A673 (cell line): Measurements from ENCODE around the gene LARP1. TPM values are rescaled to one million over a fixed set of nuclear protein-coding genes. Genes with fewer than 3 reads are reported as not detected.

Experiments
- BruUV-seq: library from RNA; stranded (reverse); fragments of 400-500 nt; replicated peaks from 2 replicates; lab custom pipeline; 2021; lab: Mats Ljungman, UMichigan
- CTCF ChIA-PET: fragments of 300-600 bp; sonication (Branson Sonifier 250); formaldehyde crosslinking; loops from one replicate; lab custom pipeline; 2022; ENCODE audit warnings: antibody characterized with exemption; lab: Charles Lee
- POLR2A ChIA-PET: fragments of 300-600 bp; sonication (Branson Sonifier 250); formaldehyde crosslinking; loops from one replicate; lab custom pipeline; 2022; ENCODE audit warnings: antibody characterized with exemption; ENCODE audit not compliant: low non-redundant PET; lab: Charles Lee
- DNase-seq: peaks from one replicate; pipeline ENCODE4 v3.0.0-alpha.2; 2015; ENCODE audit warnings: low spot score
- H3K27ac ChIP-seq: fragments of 200-600 bp; sonication (generic); 2 replicates; pipeline ENCODE4 v1.5.1; 2016; ENCODE audit warnings: mixed run types, low read depth, mild to moderate bottlenecking, mixed read lengths, antibody characterized with exemption, low read length; ENCODE audit not compliant: poor library complexity, severe bottlenecking
- H3K27me3 ChIP-seq: fragments of 200-600 bp; sonication (generic); replicated peaks from 2 replicates; pipeline ENCODE4 v1.6.1; 2017; ENCODE audit warnings: mixed run types, low read depth, mild to moderate bottlenecking, mixed read lengths, antibody characterized with exemption, low read length; ENCODE audit not compliant: insufficient read depth, poor library complexity
- H3K36me3 ChIP-seq: fragments of 200-600 bp; sonication (generic); 2 replicates; pipeline ENCODE4 v1.6.1; 2016; ENCODE audit warnings: mixed run types, mild to moderate bottlenecking, mixed read lengths, antibody characterized with exemption, low read length; ENCODE audit not compliant: insufficient read depth, poor library complexity, severe bottlenecking
- H3K4me1 ChIP-seq: fragments of 200-600 bp; sonication (generic); 2 replicates; pipeline ENCODE4 v1.6.1; 2017; ENCODE audit warnings: mixed run types, mild to moderate bottlenecking, mixed read lengths, antibody characterized with exemption, low read length; ENCODE audit not compliant: insufficient read depth, poor library complexity, severe bottlenecking
- H3K4me3 ChIP-seq: fragments of 200-600 bp; sonication (generic); 2 replicates; pipeline ENCODE4 v1.5.1; 2016; ENCODE audit warnings: low read depth, mixed run types, mild to moderate bottlenecking, mixed read lengths, low read length; ENCODE audit not compliant: poor library complexity, severe bottlenecking
- H3K9me3 ChIP-seq: fragments of 200-600 bp; sonication (generic); 2 replicates; pipeline ENCODE4 v1.6.1; 2016; ENCODE audit warnings: mixed run types, low read depth, mild to moderate bottlenecking, mixed read lengths, antibody characterized with exemption, low read length; ENCODE audit not compliant: poor library complexity, severe bottlenecking
- CTCF ChIP-seq: fragments of 300-800, 200-600 bp; sonication (generic); conservative IDR thresholded peaks from 2 replicates; pipeline ENCODE4 v1.5.1; 2017; ENCODE audit warnings: low read depth, mild to moderate bottlenecking, antibody characterized with exemption, low read length, moderate library complexity, mixed read lengths
- EZH2 ChIP-seq: fragments of 200-600 bp; sonication (generic); IDR thresholded peaks from 2 replicates; pipeline ENCODE4 v1.6.1; 2017; ENCODE audit warnings: borderline replicate concordance, low read depth, mild to moderate bottlenecking, mixed read lengths, antibody characterized with exemption, low read length; ENCODE audit not compliant: poor library complexity, severe bottlenecking
- intact Hi-C: fragments of 100-400 bp; cut with micrococcal nuclease; formaldehyde crosslinking; loops from one replicate; pipeline ENCODE4 v1.10.0; 2022; ENCODE audit not compliant: unreplicated experiment
- total RNA-seq: library from RNA; stranded (reverse); gene quantifications from 2 replicates; pipeline ENCODE4 v1.2.3, GENCODE V29; 2021

LARP1 gene
- total RNA-seq, 1 experiment from 2014 or later: 257 TPM

GRCh38 chr5:154721481-154722058, 33.6 kb upstream of the LARP1 start:
- ChIA-PET CTCF (interaction anchor here (0.5 kb wide), 1 partner anchor 42 kb away, joined by 3 read pairs; no protein-coding TSS in a partner anchor), POLR2A (no interaction called here)
- no peaks in the 10 kb centered on the region for H3K9me3 ChIP-seq
- no peak for DNase-seq
- H3K27ac ChIP-seq: no peak overlapping the region
- no TSS peak for BruUV-seq
- H3K4me3 ChIP-seq: no peak overlapping the region
- H3K36me3 ChIP-seq: no peaks in the 10 kb centered on the region
- intact Hi-C loops: no loop called here
- TF ChIP-seq CTCF (no peak), EZH2 (no peak)
- no peaks in the 10 kb centered on the region for H3K4me1 ChIP-seq
- H3K27me3 ChIP-seq: no peaks in the 10 kb centered on the region

- intact Hi-C loops: no loop called here
- CTCF ChIA-PET: interaction anchor here (0.5 kb wide), 1 partner anchor 42 kb away, joined by 3 read pairs; no protein-coding TSS in a partner anchor
- BruUV-seq: no TSS peak
- POLR2A ChIA-PET: no interaction called here
- Histone ChIP-seq H3K4me3 (no peak overlapping the region), H3K36me3 (no peaks in the 10 kb centered on the region), H3K9me3 (no peaks in the 10 kb centered on the region), H3K4me1 (no peaks in the 10 kb centered on the region), H3K27me3 (no peaks in the 10 kb centered on the region), H3K27ac (no peak overlapping the region)
- TF ChIP-seq EZH2 (no peak), CTCF (no peak)
- DNase-seq: no peak
Measured at GRCh38 chr5:154722097-154722496, 33.1 kb upstream of the LARP1 start.

GRCh38 chr5:154722936-154723335, 32.2 kb upstream of the LARP1 start:
- no peaks in the 10 kb centered on the region for H3K27me3 ChIP-seq
- BruUV-seq: no TSS peak
- H3K27ac ChIP-seq: no peak overlapping the region
- intact Hi-C loops: no loop called here
- DNase-seq: no peak
- H3K4me3 ChIP-seq: no peak overlapping the region
- H3K4me1 ChIP-seq: no peaks in the 10 kb centered on the region
- ChIA-PET CTCF (no interaction called here), POLR2A (no interaction called here)
- no peak for TF ChIP-seq EZH2
- TF ChIP-seq CTCF: no peak
- H3K36me3 ChIP-seq: no peaks in the 10 kb centered on the region
- no peaks in the 10 kb centered on the region for H3K9me3 ChIP-seq
